ENCODE data around the gene GABRD.
"Not testable (repeated sequence)": the region's sequence is repeated elsewhere in the genome, so short reads cannot be mapped to it uniquely, and the experiment has no call there.

GABRD gene, protein sequence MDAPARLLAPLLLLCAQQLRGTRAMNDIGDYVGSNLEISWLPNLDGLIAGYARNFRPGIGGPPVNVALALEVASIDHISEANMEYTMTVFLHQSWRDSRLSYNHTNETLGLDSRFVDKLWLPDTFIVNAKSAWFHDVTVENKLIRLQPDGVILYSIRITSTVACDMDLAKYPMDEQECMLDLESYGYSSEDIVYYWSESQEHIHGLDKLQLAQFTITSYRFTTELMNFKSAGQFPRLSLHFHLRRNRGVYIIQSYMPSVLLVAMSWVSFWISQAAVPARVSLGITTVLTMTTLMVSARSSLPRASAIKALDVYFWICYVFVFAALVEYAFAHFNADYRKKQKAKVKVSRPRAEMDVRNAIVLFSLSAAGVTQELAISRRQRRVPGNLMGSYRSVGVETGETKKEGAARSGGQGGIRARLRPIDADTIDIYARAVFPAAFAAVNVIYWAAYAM

DNA sequence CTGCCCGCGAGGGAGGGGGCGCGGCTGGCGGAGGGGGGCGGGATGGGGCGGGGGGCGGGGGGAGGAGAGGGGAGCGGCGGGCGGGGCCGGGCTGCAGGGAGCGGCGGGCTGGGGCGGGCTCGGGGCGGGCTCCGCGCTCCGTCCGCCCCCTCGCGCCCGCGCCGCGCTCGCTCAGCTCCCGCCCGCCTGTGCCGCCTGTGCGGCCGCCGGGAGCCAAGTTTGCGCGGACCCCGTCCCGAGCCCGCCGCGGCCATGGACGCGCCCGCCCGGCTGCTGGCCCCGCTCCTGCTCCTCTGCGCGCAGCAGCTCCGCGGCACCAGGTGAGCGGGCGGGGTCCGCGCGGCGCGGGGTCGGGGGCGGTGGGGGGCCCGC, at the start of gene GABRD:
TSS of gene GABRD (plus strand) at position 174 of the 372 bp plus-strand sequence. CDS start at position 253, 79 bp downstream.
- DNase-seq, result no peak

DNA sequence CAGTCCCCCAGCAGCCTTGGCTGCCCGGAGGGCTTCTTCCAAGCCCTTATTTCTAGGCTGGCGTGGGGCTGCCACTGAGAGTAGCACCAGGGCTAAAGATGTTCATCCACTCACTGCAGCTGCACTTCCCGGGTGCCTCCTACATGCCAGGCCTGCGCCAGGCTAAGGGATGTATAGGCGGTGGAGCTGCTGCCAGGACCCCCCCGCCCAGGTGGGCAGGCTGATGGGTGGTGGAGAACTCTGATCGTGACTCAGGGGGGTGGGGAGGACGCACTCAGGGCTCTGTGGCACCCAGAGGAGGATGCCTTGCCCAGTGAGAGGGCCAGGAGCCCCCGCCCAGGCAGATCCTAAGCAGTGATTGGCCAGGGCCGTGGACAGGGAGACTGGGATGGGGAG, 49.6 kb upstream of the GABRD start:
- DNase-seq, result no peak

DNA sequence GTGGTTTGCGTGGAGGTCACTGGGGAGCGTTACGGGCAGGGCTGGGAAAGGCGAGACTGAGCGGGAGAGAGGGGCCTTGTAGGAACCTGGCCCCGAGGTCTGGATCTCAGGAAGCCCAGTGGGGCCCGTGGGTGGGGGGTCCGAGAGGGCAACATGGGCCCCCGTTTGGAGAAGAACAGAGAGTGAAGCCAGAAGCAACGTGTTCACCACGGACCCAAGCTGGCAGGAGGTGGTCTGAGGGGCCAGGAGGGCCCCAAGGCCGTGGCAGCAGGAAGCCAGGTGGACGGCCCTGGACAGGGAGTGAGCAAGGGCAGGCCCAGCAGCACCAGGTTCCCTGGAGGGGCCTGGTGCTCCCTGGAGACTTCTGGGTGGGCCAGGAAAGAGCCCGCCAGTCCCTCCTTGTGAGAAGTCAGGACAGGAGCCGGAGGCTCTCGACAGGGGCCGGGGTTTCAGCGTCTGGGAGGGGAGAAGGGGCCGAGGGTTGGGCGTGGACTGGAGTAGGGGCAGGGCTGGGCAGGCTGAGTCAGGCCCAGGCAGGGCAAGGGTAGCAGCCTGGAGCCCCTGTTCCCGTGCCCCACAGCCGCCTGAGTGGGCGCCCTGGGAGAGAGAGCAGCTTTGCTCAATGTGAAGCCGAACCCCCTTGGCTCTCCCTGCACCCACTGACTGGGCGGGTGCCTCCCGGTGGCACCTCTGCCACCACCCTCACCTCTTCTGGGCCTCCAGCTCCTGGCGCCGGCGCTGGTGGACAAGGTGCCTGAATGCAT, 49.0 kb upstream of the GABRD start:
- no peak for DNase-seq

DNA sequence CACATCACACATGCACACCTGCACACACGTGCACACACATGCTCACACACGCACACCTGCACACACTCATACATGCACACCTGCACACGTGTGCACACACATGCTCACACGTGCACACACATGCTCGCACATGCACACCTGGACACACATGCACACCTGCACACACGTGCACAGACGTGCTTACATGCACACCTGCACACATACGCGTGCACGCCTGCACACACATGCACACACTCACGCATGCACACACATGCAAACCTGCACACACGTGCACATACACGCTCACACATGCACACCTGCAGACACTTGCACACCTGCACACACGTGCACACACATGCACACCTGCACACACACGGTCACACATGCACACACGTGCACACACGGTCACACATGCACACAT, 48.1 kb upstream of the GABRD start:
- no peak for DNase-seq

DNA sequence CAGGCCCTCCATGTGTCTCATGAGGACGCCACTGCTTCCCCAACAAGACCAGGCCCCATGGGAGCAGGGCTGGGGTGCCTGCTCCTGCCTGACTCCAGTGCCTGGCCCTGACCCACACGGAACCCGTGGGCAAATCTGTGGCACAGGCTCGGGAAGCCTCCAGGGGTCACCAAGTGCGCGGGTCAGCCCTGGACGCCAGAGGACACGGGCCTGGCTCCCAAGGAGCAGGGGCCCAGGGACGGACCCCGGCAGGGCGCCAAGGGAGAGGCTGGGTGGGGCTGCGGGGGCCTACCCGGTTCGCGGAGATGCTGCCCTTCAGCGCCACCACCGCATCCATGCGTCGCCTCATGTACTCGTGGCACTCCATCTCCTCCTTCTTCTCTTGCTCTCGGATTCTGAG, 47.5 kb upstream of the GABRD start:
- DNase-seq, result no peak

DNA sequence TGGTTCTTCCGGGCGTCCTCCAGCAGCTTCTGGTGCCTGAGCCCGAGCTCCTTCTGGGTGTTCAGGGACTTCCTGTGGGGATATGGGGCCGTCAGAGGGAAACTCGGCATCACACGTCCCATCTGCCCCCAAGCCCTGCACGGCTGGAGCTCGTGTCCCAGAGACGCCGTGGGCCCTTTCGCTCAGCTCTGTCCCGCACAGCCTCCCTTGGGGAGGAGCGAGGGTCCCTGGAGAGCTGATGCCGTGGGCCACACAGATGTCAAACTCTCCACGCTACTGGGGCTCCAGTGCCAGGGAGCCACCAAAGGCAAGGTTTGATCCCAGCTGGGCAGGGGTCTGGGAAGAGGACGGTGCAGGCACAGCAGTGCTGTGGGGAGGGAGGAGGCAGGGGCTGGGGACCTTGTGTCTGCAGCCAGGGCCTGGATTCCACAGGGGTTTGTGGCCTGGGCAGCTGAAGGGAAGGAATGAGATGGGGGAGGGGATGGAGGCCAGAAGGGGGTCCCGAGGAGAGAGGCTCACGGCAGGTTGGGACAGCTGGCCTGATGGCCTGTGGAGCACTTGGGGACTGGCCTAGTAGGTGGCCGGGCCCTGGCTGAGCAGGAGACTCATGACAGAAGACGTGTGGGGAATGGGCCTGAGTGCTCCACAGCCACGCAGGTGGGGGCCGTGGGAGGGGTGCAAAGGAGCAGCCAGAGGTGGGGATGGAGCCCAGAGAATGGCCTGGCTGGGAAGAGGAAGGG, 46.0 kb upstream of the GABRD start:
- no peak for DNase-seq

DNA sequence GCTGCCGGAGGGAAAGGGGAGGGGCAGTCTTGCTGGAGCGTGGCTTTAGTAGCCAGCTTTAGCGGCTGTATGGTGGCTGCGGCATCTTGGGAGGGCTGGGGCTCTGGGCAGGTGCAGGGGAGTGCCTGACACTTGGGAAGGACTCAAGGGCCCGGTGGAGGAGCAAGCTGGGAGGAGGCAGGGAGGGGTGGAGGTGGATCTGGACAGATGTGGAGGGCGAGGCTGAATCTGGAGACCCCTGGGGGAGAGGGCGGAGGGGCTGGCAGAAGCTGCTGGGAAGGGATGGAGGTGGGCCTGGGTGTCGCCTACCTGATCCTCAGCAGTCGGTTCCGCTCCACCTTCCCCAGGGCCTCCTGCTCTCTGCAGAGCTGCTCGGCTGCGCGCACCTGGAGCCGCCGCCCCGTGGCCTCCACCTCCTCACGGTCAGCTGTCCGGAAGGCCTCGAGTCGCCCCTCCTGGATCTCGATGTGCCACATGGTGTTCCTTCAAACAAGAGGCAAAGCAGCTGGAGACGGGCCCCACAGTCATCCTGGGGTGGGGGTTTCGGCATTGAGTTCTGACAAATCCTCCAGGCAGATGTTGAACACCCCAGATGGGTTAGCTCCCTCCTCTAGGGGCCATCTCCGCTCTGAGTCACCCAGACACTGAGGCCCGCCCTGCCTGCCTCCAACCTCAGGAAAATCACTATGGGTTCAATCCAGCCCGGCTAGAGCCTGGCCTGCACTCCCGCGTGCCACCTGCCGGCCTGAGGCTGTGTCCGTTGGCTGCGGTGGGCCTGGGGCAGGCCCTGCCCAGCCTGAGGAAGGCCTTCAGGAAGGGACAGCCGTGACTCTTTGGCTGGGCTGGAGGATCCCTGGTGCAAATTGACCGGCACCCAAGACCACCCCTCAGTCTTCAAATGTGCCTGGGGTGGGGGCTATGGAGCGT, 45.2 kb upstream of the GABRD start:
- DNase-seq, result no peak

DNA sequence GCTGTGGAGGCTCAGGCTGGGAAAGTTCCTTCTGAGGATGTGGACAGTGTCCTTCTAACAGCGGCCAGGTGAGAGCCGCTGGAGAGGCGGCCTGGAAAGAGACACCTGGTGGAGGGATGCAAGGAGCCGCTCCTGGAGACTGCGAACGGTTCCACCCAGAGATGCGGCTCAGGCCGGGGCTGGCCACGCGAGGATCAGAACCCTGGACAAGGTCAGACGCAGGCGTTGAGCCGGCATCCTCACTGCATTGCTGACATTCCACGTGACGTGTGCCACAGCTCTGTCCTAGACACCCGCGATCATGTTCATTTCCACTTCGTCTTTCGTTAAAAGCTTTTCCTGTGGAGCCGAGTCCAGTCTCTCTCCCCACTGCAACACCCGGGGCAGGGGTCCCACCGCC, 44.3 kb upstream of the GABRD start:
- no peak for DNase-seq

DNA sequence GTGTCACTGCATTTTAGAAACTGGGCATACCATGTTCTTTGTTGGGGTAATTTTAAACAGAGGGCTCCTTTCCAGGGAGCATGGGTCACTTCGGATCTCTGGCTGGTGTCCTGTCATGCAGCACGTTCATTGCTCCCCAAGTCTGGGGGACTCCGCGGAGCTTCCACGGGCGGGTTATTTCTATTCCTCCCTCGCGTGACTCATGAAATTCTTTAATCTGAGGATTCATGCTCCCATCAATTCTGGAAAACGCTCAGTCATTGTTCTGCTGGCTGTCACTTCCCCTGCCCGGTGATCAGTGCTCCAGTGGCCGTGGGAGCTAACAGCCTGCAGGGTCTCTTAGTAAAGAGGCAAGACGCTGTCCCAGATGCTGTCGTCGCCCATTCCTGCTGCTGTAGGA, 43.6 kb upstream of the GABRD start:
- no peak for DNase-seq

DNA sequence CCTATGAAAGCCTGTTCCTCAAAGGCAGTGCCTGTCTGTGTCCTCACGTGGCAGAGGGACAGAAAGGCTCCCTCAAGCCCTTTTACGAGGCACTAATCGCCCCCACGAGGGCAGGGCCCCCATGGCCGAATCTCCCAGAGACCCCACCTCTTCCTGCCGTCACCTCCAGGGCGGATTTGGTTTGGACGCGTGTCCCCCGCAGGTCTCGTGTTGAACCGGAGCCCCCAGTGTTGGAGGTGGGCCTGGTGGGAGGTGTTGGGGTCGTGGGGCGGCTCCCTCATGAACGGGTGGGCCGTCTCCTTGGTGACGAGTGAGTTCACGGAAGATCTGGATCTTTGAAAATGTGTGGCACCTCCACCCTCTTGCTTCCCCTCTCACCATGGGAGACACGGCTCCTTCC, 43.1 kb upstream of the GABRD start:
- no peak for DNase-seq

DNA sequence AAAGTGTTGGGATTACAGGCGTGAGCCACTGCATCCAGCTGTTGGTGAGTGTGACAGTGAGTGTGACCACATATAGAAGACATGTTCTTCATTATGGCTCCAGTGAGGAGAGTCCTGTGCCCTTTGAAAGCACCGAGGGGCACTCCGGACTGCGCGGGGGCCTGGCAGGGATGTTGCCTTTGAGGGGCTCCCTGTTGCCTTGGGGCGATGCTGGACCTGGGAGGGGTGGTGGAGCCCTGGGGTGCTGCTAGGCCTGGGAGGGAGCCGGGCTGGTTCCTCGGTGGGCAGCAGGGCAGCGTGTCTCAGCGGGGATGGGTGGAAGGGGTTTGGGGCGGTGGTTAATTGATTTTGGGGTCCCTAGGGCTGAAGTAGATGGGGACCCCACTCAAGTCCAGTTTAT, 41.0 kb upstream of the GABRD start:
- no peak for DNase-seq

DNA sequence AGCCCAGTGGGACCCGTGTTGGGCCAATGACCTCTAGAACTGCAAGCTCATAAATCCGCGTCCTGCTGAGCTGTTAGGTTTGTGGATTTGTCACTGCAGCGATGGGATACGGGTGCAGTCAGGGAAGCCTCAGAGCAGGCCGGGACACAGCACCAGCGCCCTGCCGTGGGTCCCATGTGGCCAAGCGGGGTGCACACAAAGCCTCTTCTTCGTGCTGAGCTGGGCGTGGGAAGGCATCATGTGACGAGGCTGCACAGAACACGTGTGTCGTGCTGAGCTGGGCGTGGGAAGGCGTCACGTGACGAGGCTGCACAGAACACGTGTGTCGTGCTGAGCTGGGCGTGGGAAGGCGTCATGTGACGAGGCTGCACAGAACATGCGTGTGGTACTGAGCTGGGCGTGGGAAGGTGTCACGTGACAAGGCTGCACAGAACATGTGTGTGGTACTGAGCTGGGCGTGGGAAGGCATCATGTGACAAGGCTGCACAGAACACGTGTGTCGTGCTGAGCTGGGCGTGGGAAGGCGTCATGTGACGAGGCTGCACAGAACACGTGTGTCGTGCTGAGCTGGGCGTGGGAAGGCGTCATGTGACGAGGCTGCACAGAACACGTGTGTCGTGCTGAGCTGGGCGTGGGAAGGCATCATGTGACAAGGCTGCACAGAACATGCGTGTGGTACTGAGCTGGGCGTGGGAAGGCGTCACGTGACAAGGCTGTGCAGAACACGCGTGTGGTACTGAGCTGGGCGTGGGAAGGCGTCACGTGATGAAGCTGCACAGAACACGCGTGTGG, 40.3 kb upstream of the GABRD start:
- DNase-seq, result not testable (repeated sequence)

DNA sequence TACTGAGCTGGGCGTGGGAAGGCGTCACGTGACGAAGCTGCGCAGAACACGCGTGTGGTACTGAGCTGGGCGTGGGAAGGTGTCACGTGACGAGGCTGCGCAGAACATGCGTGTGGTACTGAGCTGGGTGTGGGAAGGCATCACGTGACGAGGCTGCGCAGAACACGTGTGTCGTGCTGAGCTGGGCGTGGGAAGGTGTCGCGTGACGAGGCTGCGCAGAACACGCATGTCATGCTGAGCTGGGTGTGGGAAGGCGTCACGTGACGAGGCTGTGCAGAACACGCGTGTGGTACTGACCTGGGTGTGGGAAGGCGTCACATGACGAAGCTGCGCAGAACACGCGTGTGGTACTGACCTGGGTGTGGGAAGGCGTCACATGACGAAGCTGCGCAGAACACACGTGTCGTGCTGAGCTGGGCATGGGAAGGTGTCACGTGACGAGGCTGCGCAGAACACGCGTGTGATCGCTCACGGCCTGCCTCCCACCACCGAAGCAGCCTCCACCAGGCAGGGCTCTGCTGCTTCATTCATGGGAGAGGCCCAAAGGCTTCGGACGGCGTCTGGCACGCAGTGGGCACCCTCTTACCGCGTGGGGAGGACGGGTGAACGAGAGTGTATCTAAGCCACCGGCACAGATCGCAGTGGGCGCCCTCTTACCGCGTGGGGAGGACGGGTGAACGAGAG, 39.5 kb upstream of the GABRD start:
- no peak for DNase-seq

DNA sequence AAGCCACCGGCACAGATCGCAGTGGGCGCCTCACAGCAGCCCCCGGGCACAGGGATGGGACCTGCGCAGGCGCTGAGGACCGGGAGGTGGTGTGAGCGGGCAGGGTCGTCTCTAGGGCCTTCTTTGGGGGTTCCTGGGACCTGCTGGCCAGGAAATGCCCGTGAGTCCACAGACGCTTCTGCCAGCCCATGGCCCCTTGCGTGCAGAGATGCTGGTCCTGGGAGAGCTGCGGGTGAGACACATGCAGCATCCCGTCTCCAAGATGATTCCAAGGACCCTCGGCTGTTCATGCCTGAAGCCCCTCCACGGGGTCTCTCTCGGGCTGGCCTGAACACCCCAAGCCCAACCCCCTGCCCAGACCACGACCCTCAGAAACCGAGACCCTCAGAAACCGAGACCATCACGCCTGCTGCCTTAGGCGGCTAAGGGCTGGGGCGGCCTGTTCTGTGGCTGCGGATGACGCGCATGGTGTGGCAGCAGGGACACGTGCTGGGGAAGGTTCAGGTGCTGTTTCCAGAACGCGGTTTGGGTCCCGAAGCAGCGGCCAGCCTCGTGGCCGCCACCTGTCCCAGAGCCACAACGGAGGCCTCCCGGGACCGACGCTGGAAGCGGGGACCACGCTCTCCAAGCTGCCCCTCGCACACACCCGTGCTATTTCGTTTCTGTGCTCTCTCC, 38.5 kb upstream of the GABRD start:
- no peak for DNase-seq

DNA sequence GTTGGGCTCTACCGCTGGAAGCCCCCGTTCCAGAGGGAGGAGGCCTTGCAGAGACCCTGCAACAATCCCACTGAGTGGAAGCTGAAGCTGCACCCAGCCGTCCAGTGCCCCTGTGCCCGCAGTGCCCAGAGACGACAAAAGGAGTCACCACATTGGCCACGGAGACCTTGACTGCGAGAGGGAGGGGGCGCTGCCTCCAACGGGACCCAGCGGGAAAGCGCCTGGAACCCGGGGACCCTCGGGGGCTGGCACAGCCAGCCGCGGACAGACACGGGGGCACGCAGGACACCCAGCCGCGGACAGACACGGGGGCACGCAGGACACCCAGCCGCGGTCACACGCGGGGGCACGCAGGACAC, 38.0 kb upstream of the GABRD start:
- DNase-seq, result no peak

DNA sequence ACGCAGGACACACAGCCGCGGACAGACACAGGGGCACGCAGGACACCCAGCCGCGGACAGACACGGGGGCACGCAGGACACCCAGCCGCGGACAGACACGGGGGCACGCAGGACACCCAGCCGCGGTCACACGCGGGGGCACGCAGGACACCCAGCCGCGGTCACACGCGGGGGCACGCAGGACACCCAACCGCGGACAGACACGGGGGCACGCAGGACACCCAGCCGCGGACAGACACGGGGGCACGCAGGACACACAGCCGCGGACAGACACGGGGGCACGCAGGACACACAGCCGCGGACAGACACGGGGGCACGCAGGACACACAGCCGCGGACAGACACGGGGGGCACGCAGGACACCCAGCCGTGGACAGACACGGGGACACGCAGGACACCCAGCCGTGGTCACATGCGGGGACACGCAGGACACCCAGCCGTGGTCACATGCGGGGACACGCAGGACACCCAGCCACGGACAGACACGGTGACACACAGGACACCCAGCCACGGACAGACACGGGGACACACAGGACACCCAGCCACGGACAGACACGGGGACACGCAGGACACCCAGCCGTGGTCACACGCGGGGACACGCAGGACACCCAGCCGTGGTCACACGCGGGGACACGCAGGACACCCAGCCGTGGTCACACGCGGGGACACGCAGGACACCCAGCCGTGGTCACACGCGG, 37.4 kb upstream of the GABRD start:
- DNase-seq, result not testable (repeated sequence)

DNA sequence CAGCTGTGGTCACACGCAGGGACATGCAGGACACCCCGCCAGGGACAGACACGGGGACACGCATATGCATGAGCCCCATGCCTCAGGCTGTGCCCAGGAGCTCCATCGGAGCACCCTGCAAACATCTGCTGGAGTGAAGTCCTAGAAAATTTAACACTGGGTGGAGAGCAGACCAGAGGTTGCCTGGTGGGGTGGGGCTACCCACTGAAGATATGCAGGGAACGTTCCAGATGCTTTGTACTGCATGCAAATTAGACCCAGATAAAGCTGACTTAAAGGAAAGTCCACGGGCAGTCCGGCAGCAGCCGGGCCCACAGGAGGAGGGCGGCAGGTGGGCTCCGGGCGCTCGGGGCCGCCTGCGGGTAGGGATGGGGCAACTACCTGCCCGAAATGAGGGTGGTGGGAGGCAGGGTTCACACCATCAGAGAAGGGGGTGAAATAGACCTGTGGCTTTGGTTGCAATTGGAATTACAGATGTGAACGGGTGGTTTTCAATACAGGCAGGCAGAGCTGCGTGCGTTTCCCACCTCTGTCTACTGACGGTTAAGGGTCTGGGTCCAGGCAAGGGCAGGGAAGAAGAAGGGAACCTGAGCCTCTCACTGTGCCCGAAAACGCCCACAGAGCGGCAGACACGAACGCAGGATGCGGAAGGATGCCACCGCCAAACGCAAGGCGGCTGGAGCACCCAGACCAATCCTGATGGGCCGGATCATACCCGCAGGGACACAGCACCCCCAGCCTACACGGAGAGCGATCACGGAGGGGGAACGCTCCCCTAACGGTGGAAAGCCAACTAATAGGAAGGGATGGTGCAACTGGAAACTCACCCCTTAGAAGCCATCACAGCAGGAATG, 36.5 kb upstream of the GABRD start:
- DNase-seq, result no peak

DNA sequence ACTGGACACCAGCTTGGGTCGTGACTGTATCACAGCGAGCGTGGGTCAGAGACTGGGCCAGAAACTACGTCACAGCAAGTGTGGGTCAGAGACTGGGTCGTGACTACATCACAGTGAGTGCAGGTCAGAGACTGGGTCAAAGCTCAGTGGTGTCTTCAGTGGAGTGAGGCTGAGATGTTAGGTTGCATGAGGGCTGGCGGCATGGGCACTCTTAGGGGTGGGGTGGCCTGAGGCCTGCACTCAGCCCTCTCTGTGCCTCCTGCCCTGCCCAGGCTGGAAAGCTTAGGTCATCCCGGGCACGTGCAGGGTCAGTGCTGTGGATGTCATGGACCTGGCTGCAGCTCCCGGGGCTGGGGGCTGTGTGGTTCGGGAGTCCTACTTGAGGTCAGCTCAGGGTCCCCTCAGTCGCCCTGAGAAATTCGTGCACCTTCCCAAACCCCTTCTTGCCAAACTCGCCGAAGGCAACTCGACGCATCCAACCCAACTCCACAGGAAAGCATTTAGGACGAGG, 34.5 kb upstream of the GABRD start:
- DNase-seq, result no peak
